DOHH2 (cell line): ENCODE measurements around the gene VPS35.

Source experiments
- H3F3A ChIP-seq: fragments of 200-600 bp; sonication (generic), shearing (Covaris generic); 2 replicates; pipeline ENCODE4 v1.6.0; 2016; ENCODE audit warnings: antibody characterized with exemption, mild to moderate bottlenecking; ENCODE audit not compliant: control insufficient read depth, insufficient read depth
- H3K27ac ChIP-seq: fragments of 200-600 bp; sonication (generic); 2 replicates; pipeline ENCODE4 v1.5.1; 2014; ENCODE audit warnings: low read depth, mild to moderate bottlenecking, low read length, moderate library complexity
- H3K27me3 ChIP-seq: fragments of 200-600 bp; sonication (generic); 2 replicates; pipeline ENCODE4 v1.6.1; 2014; ENCODE audit warnings: mild to moderate bottlenecking, low read length, mixed read lengths; ENCODE audit not compliant: control insufficient read depth
- H3K36me3 ChIP-seq: fragments of 200-600 bp; sonication (generic); 2 replicates; pipeline ENCODE4 v1.6.1; 2014; ENCODE audit warnings: mild to moderate bottlenecking, low read length, moderate library complexity, mixed read lengths; ENCODE audit not compliant: control insufficient read depth
- H3K4me1 ChIP-seq: fragments of 200-600 bp; sonication (generic); 2 replicates; pipeline ENCODE4 v1.6.1; 2014; ENCODE audit warnings: mild to moderate bottlenecking, low read length, mixed read lengths; ENCODE audit not compliant: control insufficient read depth
- H3K4me2 ChIP-seq: fragments of 200-600 bp; sonication (generic); 2 replicates; pipeline ENCODE4 v1.6.0; 2014; ENCODE audit warnings: mild to moderate bottlenecking, low read length, moderate library complexity
- H3K4me3 ChIP-seq: fragments of 200-600 bp; sonication (generic); 2 replicates; pipeline ENCODE4 v1.5.1; 2014; ENCODE audit warnings: mild to moderate bottlenecking, low read length, mixed read lengths
- H3K79me2 ChIP-seq: fragments of 200-600 bp; sonication (generic); 2 replicates; pipeline ENCODE4 v1.6.1; 2014; ENCODE audit warnings: mild to moderate bottlenecking, low read length, mixed read lengths; ENCODE audit not compliant: control insufficient read depth
- H3K9me2 ChIP-seq: fragments of 200-600 bp; sonication (generic); replicated peaks from 2 replicates; pipeline ENCODE4 v1.6.1; 2014; ENCODE audit warnings: mild to moderate bottlenecking, low read length, mixed read lengths; ENCODE audit not compliant: control insufficient read depth
- H3K9me3 ChIP-seq: fragments of 200-600 bp; sonication (generic); 2 replicates; pipeline ENCODE4 v1.6.1; 2014; ENCODE audit warnings: antibody characterized with exemption, low read length, mixed read lengths; ENCODE audit not compliant: control insufficient read depth, insufficient read depth
- H4K20me1 ChIP-seq: fragments of 200-600 bp; sonication (generic); 2 replicates; pipeline ENCODE4 v1.6.0; 2014; ENCODE audit warnings: low read depth, mild to moderate bottlenecking, antibody characterized with exemption, low read length, moderate library complexity; ENCODE audit not compliant: control insufficient read depth, insufficient read depth
- CTCF ChIP-seq: fragments of 200-600 bp; sonication (generic); IDR thresholded peaks from one replicate; pipeline ENCODE4 v1.5.1; 2014; ENCODE audit warnings: antibody characterized with exemption, mild to moderate bottlenecking, low read depth, low read length; ENCODE audit not compliant: poor library complexity, severe bottlenecking
- EZH2phosphoT487 ChIP-seq: fragments of 200-600 bp; sonication (generic); IDR thresholded peaks from 2 replicates; pipeline ENCODE4 v1.6.1; 2017; ENCODE audit warnings: borderline replicate concordance, mild to moderate bottlenecking, antibody characterized with exemption, low read length, moderate library complexity, mixed read lengths

Gene VPS35

GRCh38 chr16:46651305-46651704, 37.7 kb downstream of the VPS35 start:
- Histone ChIP-seq H3K4me1 (no peaks in the 10 kb centered on the region), H3K79me2 (no peaks in the 10 kb centered on the region), H3K4me3 (no peak overlapping the region), H3K36me3 (no peaks in the 10 kb centered on the region), H3K4me2 (no peak overlapping the region), H3K27ac (no peak overlapping the region), H3F3A (no peaks in the 10 kb centered on the region), H3K27me3 (no peaks in the 10 kb centered on the region), H4K20me1 (no peaks in the 10 kb centered on the region), H3K9me2 (no peaks in the 10 kb centered on the region), H3K9me3 (no peaks in the 10 kb centered on the region)
- TF ChIP-seq CTCF (no peak), EZH2phosphoT487 (no peak)

DNA sequence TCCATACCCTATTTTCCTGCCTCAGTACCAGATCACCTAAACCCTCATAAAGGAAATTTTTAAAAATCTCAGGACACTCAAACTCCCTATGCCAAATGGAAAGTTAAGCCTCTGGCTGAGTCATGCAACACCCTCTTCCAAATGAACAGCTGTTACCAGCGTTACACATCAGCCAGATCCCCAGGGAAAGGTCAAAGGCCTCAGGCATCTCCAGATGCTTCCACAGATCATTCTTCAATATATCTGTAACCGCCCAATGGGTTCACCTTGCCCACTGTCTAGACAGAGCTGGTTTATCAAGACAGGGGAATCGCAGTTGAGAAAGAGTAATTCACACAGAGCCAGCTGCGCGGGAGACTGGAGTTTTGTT, 38.7 kb downstream of the VPS35 start:
- no peaks in the 10 kb centered on the region for H3K36me3 ChIP-seq
- no peak overlapping the region for H3K27ac ChIP-seq
- H4K20me1 ChIP-seq: no peaks in the 10 kb centered on the region
- H3K79me2 ChIP-seq: no peaks in the 10 kb centered on the region
- H3K9me2 ChIP-seq: no peaks in the 10 kb centered on the region
- no peak overlapping the region for H3K4me3 ChIP-seq
- no peaks in the 10 kb centered on the region for H3K4me1 ChIP-seq
- H3K4me2 ChIP-seq: no peak overlapping the region
- no peaks in the 10 kb centered on the region for H3K9me3 ChIP-seq
- TF ChIP-seq CTCF (no peak), EZH2phosphoT487 (no peak)
- H3F3A ChIP-seq: no peaks in the 10 kb centered on the region
- H3K27me3 ChIP-seq: no peaks in the 10 kb centered on the region

DNA sequence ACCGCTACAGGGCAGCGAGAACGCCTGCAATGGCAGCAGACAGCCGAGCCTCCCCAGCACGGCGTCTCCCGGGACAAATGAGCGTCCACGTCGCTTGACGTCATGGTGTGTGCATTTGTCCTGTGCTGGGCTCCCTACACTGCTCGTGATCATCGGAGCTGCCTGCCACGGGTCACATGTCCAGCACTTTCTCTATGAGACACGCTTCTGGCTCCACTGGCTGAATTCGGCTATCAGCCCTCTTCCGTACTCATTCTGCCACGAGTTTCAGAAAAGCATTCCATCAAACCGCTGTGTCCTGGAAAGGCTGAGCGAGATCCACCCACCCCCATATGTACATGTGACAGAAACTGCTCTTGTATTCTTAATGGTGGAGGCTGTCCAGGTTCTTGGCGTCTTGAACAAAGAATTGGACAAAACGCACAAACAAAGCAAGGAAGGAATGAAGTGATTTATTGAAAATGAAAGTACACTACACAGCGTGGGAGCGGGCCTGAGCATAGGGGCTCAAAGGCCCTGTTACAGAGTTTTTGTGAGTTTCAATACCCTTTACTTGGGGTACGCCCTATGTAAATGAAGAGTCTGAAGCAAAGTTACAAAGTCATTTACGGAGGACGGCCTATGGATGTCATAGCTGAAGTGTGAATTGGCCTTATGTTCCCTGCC, 39.3 kb downstream of the VPS35 start:
- TF ChIP-seq CTCF (no peak), EZH2phosphoT487 (no peak)

More for the DNA sequence above, 39.3 kb downstream of the VPS35 start:
- no peaks in the 10 kb centered on the region for H3K27me3 ChIP-seq
- no peak overlapping the region for H3K4me2 ChIP-seq
- H3K79me2 ChIP-seq: no peaks in the 10 kb centered on the region
- H3K36me3 ChIP-seq: no peaks in the 10 kb centered on the region
- H3F3A ChIP-seq: no peaks in the 10 kb centered on the region
- no peak overlapping the region for H3K27ac ChIP-seq
- H3K9me2 ChIP-seq: no peaks in the 10 kb centered on the region
- no peaks in the 10 kb centered on the region for H3K4me1 ChIP-seq
- no peaks in the 10 kb centered on the region for H3K9me3 ChIP-seq
- H4K20me1 ChIP-seq: no peaks in the 10 kb centered on the region
- no peak overlapping the region for H3K4me3 ChIP-seq
